GM18861 (cell line): ENCODE data around the gene MED13L.

Experiments
- ATAC-seq: cut with Tn5 transposase; IDR thresholded peaks from one replicate; pipeline ENCODE4 v1.9.1; 2021; ENCODE audit not compliant: unreplicated experiment

Gene MED13L

GRCh38 chr12:115920395-115921183 lies 356.9 kb downstream of the MED13L start:
- ATAC-seq = no peak

DNA sequence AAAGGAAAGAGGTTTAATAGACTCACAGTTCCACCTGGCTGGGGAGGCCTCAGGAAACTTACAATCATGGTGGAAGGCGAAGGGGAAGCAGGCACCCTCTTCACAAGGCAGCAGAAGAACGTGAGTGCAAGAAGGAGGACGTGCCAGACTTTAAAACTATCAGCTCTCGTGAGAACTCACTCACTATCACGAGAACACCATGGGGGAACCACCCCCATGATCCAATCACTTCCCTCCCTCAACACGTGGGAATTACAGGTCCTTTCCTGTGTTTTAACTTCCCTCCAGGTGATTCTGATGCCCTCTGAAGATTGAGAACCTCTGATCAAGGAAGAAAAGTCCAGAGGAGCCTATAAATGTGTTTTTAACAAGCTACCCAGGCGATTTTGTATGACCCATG lies 358.7 kb downstream of the MED13L start:
- no peak for ATAC-seq

DNA sequence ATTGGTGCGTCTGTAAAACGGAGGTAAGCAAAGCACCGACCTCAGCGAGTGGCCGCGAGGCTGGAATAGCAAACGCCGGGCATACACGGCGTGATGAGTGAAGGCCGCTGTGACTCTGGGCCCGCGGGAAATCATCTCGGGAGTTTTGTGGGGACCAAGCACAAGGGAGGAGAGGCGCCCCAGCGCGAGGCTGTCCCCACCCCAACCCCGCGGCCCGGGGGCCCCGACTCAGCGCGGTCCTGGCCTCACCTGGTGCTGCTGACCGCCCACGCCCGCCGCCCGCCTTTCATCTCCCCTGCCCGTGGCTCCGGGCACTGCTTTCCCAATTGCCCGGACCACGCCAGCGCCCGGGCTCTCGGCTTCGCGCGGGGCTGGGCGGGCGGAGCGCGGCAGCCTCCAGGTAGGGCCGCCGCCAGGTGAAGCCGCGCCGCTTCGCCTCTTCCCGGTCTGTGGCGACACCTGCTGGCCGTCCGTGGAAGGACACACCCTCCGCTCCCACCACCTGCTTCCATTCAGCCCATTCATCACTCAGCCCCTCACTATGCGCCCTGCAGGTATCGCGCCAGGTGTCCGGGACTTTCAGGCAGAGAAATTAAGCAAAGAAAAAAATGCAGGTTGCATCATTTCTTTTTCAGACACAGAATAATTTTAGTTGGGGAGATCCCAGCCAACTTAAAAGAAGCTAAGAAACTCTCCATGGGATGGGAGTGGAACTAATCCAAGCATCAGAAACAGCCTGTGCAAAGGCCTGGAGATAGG lies 360.4 kb downstream of the MED13L start:
- no peak for ATAC-seq

- no peak for ATAC-seq
Measured at GRCh38 chr12:115914122-115914521, 363.4 kb downstream of the MED13L start.

- no peak for ATAC-seq
Measured at GRCh38 chr12:115912440-115912839, 365.1 kb downstream of the MED13L start.

GRCh38 chr12:115911360-115911759 lies 366.1 kb downstream of the MED13L start:
- no peak for ATAC-seq

DNA sequence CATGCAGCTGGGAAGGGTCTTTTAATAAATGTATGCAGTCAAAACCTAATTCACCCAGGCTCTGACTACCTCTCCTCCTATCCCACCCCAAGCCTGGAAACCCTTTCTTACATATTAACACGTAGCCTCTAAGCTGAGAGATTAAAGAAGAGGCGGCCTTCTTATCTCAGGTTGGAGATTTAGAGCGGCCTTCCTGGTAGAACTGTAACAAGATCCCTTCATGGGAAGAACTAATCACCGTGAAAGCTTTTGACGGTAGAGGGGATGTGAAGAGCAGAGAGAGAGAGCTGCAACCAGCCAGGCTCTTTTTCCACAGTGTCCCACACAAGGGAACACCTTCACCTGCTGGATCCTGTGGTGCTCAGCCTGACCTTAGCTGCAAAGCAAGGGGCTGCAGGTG lies 367.4 kb downstream of the MED13L start:
- no peak for ATAC-seq
